ENCODE data around the gene BSN.
"Not testable (repeated sequence)": the region's sequence is repeated elsewhere in the genome, so short reads cannot be mapped to it uniquely, and the experiment has no call there.

DNA sequence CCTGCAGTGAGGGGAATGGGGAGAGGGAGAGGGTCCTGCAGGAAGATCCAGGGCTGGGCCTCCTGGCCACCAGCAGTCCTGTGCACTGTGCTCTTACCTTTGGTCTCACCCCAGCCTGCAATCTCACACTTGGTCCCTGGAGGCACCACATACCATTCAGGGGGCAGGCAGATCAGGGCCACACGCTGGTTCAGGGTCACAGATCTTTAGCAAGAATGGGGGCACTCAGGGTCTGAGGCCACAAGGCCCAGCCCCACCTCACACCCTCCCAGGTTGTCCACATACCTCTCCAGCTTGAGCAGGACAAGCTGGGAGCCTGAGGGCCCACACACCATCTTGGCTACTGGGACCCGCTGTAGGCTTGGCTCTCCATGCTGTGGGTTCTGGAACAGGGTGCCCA lies 130.2 kb downstream of the BSN start:
- TF ChIP-seq, protein P1, sequence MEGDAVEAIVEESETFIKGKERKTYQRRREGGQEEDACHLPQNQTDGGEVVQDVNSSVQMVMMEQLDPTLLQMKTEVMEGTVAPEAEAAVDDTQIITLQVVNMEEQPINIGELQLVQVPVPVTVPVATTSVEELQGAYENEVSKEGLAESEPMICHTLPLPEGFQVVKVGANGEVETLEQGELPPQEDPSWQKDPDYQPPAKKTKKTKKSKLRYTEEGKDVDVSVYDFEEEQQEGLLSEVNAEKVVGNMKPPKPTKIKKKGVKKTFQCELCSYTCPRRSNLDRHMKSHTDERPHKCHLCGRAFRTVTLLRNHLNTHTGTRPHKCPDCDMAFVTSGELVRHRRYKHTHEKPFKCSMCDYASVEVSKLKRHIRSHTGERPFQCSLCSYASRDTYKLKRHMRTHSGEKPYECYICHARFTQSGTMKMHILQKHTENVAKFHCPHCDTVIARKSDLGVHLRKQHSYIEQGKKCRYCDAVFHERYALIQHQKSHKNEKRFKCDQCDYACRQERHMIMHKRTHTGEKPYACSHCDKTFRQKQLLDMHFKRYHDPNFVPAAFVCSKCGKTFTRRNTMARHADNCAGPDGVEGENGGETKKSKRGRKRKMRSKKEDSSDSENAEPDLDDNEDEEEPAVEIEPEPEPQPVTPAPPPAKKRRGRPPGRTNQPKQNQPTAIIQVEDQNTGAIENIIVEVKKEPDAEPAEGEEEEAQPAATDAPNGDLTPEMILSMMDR (IDR thresholded peaks at IDR 0.05), result not testable (repeated sequence)
- TF ChIP-seq POLR2A (IDR thresholded peaks at IDR 0.05), result not testable (repeated sequence)
